ENCODE results near the gene SLC39A6.

The SLC39A6 gene

GRCh38 chr18:36095936-36096519, 33.1 kb downstream of the SLC39A6 start:
- Histone ChIP-seq H3K9me3 (ENCODE audit: control insufficient read depth, insufficient read depth, low read depth, low read length) (no peaks in the 10 kb centered on the region), H3K4me1 (ENCODE audit: control insufficient read depth, insufficient read depth, low read length) (no peaks in the 10 kb centered on the region), H3K4me3 (ENCODE audit: low read depth, low read length) (no peak overlapping the region), H3K27ac (ENCODE audit: extremely low read depth, low read depth, low read length) (no peak overlapping the region), H3K36me3 (ENCODE audit: control insufficient read depth in 2 of 2, insufficient read depth in 1 of 2, low read length in 2 of 2) (no peaks in the 10 kb centered on the region)
- ChIA-PET POLR2A (interaction anchor here (0.5 kb wide), 1 partner anchor 37 kb away, joined by 6 read pairs; no protein-coding TSS in a partner anchor), CTCF (interaction anchor here (0.5 to 7.5 kb wide), 44 partner anchors 10 to 1247 kb away, joined by 3 to 181 read pairs (median 4); partner anchors contain the start of genes ELP2 and SLC39A6)
- TF ChIP-seq GLIS2 (tag by site-specific recombination; IDR thresholded peaks at IDR 0.05) (no peak), ZXDB (tag by site-specific recombination; IDR thresholded peaks at IDR 0.05) (no peak), ZNF585B (tag by site-specific recombination; IDR thresholded peaks at IDR 0.05) (no peak), ZNF366 (tag by site-specific recombination; conservative IDR thresholded peaks at IDR 0.05) (no peak), ZNF433 (tag by site-specific recombination; IDR thresholded peaks at IDR 0.05; ENCODE audit: low read depth) (no peak), ZNF670 (tag by site-specific recombination; IDR thresholded peaks at IDR 0.05; ENCODE audit: low read depth) (no peak), ZNF248 (tag by site-specific recombination; IDR thresholded peaks at IDR 0.05) (no peak), ZNF707 (tag by site-specific recombination; IDR thresholded peaks at IDR 0.05) (no peak), ZNF274 (IDR thresholded peaks at IDR 0.05; ENCODE audit: low read length) (no peak), ZNF274 (tag by site-specific recombination; IDR thresholded peaks at IDR 0.05; ENCODE audit: borderline replicate concordance) (no peak), GLI4 (tag by site-specific recombination; IDR thresholded peaks at IDR 0.05) (no peak), TSHZ1 (tag by site-specific recombination; IDR thresholded peaks at IDR 0.05; ENCODE audit: borderline replicate concordance) (no peak), ZBTB48 (tag by site-specific recombination; IDR thresholded peaks at IDR 0.05) (no peak), ZSCAN30 (tag by site-specific recombination; IDR thresholded peaks at IDR 0.05) (0 out of 2 replicates have a peak, but pooled peaks have one; percentile 9), ZNF23 (tag by site-specific recombination; IDR thresholded peaks at IDR 0.05; ENCODE audit: borderline replicate concordance) (no peak), GFI1B (tag by site-specific recombination; IDR thresholded peaks at IDR 0.05) (no peak), KLF16 (tag by site-specific recombination; IDR thresholded peaks at IDR 0.05) (no peak), ZNF660 (tag by site-specific recombination; IDR thresholded peaks at IDR 0.05) (peak; percentile 59; the same call in 1 of the 2 replicates), PRDM1 (tag by site-specific recombination; IDR thresholded peaks at IDR 0.05) (no peak), ZNF530 (tag by site-specific recombination; IDR thresholded peaks at IDR 0.05; ENCODE audit: low read depth) (no peak), ZNF654 (tag by site-specific recombination; IDR thresholded peaks at IDR 0.05; ENCODE audit: low read depth) (peak; percentile 87), ZNF202 (tag by site-specific recombination; IDR thresholded peaks at IDR 0.05; ENCODE audit: borderline replicate concordance) (no peak), KLF10 (tag by site-specific recombination; IDR thresholded peaks at IDR 0.05) (no peak), ZNF146 (tag by site-specific recombination; IDR thresholded peaks at IDR 0.05) (peak; percentile 77), ZNF394 (tag by site-specific recombination; IDR thresholded peaks at IDR 0.05; ENCODE audit: borderline replicate concordance) (no peak), ZNF239 (tag by site-specific recombination; IDR thresholded peaks at IDR 0.05) (no peak)
- TF ChIP-seq, protein P1, sequence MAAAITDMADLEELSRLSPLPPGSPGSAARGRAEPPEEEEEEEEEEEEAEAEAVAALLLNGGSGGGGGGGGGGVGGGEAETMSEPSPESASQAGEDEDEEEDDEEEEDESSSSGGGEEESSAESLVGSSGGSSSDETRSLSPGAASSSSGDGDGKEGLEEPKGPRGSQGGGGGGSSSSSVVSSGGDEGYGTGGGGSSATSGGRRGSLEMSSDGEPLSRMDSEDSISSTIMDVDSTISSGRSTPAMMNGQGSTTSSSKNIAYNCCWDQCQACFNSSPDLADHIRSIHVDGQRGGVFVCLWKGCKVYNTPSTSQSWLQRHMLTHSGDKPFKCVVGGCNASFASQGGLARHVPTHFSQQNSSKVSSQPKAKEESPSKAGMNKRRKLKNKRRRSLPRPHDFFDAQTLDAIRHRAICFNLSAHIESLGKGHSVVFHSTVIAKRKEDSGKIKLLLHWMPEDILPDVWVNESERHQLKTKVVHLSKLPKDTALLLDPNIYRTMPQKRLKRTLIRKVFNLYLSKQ (tag by site-specific recombination; IDR thresholded peaks at IDR 0.05; ENCODE audit: borderline replicate concordance) = no peak
- TF ChIP-seq, protein P2, sequence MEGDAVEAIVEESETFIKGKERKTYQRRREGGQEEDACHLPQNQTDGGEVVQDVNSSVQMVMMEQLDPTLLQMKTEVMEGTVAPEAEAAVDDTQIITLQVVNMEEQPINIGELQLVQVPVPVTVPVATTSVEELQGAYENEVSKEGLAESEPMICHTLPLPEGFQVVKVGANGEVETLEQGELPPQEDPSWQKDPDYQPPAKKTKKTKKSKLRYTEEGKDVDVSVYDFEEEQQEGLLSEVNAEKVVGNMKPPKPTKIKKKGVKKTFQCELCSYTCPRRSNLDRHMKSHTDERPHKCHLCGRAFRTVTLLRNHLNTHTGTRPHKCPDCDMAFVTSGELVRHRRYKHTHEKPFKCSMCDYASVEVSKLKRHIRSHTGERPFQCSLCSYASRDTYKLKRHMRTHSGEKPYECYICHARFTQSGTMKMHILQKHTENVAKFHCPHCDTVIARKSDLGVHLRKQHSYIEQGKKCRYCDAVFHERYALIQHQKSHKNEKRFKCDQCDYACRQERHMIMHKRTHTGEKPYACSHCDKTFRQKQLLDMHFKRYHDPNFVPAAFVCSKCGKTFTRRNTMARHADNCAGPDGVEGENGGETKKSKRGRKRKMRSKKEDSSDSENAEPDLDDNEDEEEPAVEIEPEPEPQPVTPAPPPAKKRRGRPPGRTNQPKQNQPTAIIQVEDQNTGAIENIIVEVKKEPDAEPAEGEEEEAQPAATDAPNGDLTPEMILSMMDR (tag by site-specific recombination; IDR thresholded peaks at IDR 0.05) = peak; percentile 48; the same call in 1 of the 2 replicates
- TF ChIP-seq, protein P3, sequence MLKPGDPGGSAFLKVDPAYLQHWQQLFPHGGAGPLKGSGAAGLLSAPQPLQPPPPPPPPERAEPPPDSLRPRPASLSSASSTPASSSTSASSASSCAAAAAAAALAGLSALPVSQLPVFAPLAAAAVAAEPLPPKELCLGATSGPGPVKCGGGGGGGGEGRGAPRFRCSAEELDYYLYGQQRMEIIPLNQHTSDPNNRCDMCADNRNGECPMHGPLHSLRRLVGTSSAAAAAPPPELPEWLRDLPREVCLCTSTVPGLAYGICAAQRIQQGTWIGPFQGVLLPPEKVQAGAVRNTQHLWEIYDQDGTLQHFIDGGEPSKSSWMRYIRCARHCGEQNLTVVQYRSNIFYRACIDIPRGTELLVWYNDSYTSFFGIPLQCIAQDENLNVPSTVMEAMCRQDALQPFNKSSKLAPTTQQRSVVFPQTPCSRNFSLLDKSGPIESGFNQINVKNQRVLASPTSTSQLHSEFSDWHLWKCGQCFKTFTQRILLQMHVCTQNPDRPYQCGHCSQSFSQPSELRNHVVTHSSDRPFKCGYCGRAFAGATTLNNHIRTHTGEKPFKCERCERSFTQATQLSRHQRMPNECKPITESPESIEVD (tag by site-specific recombination; IDR thresholded peaks at IDR 0.05) = no peak
- TF ChIP-seq, protein P4, sequence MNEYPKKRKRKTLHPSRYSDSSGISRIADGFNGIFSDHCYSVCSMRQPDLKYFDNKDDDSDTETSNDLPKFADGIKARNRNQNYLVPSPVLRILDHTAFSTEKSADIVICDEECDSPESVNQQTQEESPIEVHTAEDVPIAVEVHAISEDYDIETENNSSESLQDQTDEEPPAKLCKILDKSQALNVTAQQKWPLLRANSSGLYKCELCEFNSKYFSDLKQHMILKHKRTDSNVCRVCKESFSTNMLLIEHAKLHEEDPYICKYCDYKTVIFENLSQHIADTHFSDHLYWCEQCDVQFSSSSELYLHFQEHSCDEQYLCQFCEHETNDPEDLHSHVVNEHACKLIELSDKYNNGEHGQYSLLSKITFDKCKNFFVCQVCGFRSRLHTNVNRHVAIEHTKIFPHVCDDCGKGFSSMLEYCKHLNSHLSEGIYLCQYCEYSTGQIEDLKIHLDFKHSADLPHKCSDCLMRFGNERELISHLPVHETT (tag by site-specific recombination; IDR thresholded peaks at IDR 0.05) = no peak
